ENCODE data around the gene SVOP. TPM values are rescaled to one million over a fixed set of nuclear protein-coding genes. Genes with fewer than 3 reads are reported as not detected.

Gene SVOP, protein sequence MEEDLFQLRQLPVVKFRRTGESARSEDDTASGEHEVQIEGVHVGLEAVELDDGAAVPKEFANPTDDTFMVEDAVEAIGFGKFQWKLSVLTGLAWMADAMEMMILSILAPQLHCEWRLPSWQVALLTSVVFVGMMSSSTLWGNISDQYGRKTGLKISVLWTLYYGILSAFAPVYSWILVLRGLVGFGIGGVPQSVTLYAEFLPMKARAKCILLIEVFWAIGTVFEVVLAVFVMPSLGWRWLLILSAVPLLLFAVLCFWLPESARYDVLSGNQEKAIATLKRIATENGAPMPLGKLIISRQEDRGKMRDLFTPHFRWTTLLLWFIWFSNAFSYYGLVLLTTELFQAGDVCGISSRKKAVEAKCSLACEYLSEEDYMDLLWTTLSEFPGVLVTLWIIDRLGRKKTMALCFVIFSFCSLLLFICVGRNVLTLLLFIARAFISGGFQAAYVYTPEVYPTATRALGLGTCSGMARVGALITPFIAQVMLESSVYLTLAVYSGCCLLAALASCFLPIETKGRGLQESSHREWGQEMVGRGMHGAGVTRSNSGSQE
- not detected in 3 replicates for total RNA-seq
- long read RNA-seq: 0 reads

DNA sequence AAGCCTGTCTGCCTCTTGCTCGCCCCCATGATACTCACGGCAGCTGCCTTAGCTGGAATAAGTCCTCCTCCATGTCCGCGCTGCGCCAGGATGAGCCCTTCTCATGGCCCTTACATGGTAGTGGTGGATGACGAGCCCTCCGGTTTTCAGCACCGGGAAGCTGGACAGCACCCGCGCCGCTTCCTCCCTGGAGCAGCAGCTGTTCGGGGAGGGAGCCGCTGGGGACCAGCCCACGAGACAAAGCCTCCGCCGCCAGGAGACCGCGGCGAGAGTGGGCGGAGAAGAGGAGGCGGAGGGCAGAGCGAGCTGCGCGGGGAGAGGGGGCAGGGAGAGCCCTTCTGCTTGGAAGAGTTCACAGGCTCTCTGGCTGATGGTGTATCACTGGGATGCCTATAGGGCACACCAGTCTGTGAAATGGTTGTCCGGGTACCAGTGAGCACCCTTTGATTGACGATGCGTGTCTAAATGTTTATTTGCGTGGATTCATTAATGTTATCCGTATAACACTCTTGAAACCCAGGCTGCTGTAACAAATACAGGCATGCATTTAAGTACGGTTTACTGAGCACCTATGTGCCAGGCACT, at the start of gene SVOP:
SVOP (minus strand) TSS at position 273 of the 585 bp plus-strand sequence; CDS start at position 73, 200 bp downstream.
- Mint-ChIP-seq H3K4me1 (ENCODE audit: low read depth) (peaks cover 3% of the 10 kb centered on the region), H3K4me3 (ENCODE audit: unreplicated experiment) (peak within 1 kb of the TSS; percentile 51), H3K27me3 (ENCODE audit: low read depth) (peaks cover 13% of the 10 kb centered on the region), H3K9me3 (ENCODE audit: low read depth) (no peaks in the 10 kb centered on the region), H3K27ac (ENCODE audit: unreplicated experiment) (no peak within 1 kb of the TSS), H3K36me3 (ENCODE audit: low read depth) (no peaks in the 10 kb centered on the region)
- DNase-seq (ENCODE audit: low spot score): peak; percentile 94
- TF ChIP-seq, protein P1, sequence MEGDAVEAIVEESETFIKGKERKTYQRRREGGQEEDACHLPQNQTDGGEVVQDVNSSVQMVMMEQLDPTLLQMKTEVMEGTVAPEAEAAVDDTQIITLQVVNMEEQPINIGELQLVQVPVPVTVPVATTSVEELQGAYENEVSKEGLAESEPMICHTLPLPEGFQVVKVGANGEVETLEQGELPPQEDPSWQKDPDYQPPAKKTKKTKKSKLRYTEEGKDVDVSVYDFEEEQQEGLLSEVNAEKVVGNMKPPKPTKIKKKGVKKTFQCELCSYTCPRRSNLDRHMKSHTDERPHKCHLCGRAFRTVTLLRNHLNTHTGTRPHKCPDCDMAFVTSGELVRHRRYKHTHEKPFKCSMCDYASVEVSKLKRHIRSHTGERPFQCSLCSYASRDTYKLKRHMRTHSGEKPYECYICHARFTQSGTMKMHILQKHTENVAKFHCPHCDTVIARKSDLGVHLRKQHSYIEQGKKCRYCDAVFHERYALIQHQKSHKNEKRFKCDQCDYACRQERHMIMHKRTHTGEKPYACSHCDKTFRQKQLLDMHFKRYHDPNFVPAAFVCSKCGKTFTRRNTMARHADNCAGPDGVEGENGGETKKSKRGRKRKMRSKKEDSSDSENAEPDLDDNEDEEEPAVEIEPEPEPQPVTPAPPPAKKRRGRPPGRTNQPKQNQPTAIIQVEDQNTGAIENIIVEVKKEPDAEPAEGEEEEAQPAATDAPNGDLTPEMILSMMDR (IDR thresholded peaks at IDR 0.05): no peak

DNA sequence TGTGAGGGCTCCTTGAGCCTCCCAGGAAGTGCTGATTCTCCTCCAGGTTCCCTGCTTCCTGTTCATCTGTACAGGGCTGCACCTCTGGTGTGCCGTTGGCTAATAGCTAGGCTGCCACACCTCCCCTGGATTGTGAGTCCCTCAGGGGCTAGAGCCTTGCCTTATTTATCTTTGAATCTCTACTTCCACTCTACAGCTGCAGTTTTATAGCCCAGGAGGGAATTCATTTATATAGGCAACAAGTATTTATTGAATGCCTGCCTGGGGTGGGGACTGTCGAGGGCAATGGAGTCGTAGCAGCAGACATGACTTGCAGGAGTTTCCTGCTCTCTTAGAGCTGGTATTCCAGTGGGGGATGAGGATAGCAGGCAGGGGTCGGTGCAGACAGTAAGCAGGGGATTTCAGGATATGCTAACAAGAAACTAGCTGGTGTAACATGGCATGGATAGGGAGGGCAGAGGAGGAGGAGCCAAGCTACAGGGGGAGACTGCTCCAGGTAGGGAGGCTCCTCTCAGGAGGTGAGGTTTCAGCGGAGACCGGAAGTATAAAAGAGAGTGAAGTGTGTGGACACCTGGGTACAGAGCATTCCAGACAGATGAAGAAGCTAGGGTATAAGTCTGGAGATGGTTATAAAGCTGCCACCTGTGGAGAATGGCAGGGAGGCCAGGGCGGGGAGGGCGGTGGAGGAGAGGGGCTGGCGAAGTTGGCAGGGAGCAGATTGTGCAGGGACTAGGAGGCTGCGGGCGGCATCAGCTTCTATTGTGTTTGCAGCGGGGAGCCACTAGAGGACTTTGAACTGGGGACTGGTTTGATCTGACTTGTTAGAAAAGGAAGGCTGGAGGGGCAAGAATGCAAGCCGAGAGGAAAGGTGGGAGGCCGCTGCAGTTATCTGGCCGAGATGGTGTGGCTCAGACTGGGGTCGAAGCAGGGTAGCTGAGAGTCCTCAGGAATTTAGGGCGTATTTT, 48.7 kb upstream of the SVOP start:
- H3K9me3 Mint-ChIP-seq (ENCODE audit: low read depth): no peaks in the 10 kb centered on the region
- H3K27me3 Mint-ChIP-seq (ENCODE audit: low read depth): no peaks in the 10 kb centered on the region
- no peak overlapping the region for H3K27ac Mint-ChIP-seq (ENCODE audit: unreplicated experiment)
- peaks cover 28% of the 10 kb centered on the region for H3K36me3 Mint-ChIP-seq (ENCODE audit: low read depth)
- no peaks in the 10 kb centered on the region for H3K4me1 Mint-ChIP-seq (ENCODE audit: low read depth)
- DNase-seq (ENCODE audit: low spot score): no peak
- TF ChIP-seq, protein P1 (IDR thresholded peaks at IDR 0.05): no peak
- no peak overlapping the region for H3K4me3 Mint-ChIP-seq (ENCODE audit: unreplicated experiment)

DNA sequence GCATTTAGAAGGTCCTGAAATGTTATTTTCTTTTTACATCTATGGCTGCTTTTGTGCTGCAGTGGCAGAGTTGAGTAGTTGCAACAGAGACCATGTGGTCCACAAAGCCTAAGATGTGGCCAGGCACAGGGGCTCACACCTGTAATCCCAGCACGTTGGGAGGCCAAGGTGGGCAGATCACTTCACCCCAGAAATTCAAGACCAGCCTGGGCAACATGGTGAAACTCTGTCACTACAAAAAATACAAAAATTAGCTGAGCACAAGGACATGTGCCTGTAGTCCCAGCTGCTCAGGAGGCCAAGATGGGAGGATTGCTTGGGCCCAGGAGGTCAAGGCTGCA, 45.0 kb upstream of the SVOP start:
- Mint-ChIP-seq H3K36me3 (ENCODE audit: low read depth) (peaks cover 23% of the 10 kb centered on the region), H3K27me3 (ENCODE audit: low read depth) (no peaks in the 10 kb centered on the region), H3K27ac (ENCODE audit: unreplicated experiment) (no peak overlapping the region), H3K9me3 (ENCODE audit: low read depth) (peaks cover 3% of the 10 kb centered on the region), H3K4me1 (ENCODE audit: low read depth) (no peaks in the 10 kb centered on the region), H3K4me3 (ENCODE audit: unreplicated experiment) (no peak overlapping the region)
- DNase-seq (ENCODE audit: low spot score): no peak
- TF ChIP-seq, protein P1 (IDR thresholded peaks at IDR 0.05): no peak

DNA sequence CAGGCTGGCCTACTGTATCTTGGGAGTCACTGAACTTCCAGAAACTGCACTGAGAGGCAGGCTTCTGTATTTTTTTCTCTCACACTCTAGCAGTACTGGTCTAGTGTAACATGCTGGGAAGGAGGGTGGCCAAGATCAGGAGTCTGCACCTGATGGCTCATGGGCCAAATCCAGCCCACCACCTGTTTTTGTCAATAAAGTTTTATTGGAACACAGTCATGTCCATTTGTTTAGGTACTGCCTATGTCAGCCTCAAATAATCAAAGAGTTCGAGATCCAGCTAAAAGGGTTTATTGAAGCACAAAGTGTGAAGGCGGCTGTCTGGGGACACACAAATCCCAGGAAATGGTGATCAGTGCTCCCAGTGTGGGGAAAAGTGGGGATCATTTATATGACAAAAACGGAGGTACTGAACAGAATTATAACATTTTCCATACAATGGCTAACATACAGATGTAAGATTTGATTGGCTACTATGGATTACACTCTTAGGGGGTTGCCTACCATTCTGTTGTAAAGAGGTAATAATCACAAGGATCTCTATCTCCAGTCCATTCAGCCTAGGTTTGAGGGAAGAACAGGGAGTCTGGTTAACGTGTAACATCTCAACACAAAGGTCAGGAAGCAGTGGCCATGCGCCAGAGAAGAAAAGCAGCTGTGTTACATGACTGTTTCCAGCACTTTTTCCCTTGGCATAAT, 44.4 kb upstream of the SVOP start:
- TF ChIP-seq, protein P1 (IDR thresholded peaks at IDR 0.05): no peak
- H3K4me3 Mint-ChIP-seq (ENCODE audit: unreplicated experiment): no peak overlapping the region
- H3K36me3 Mint-ChIP-seq (ENCODE audit: low read depth): peaks cover 24% of the 10 kb centered on the region
- peaks cover 3% of the 10 kb centered on the region for H3K9me3 Mint-ChIP-seq (ENCODE audit: low read depth)
- DNase-seq (ENCODE audit: low spot score): no peak
- H3K27ac Mint-ChIP-seq (ENCODE audit: unreplicated experiment): no peak overlapping the region
- H3K27me3 Mint-ChIP-seq (ENCODE audit: low read depth): no peaks in the 10 kb centered on the region
- no peaks in the 10 kb centered on the region for H3K4me1 Mint-ChIP-seq (ENCODE audit: low read depth)
